ENCODE results near the gene CCSAP.
"Not testable (repeated sequence)": the region's sequence is repeated elsewhere in the genome, so short reads cannot be mapped to it uniquely, and the experiment has no call there.

The CCSAP gene

DNA sequence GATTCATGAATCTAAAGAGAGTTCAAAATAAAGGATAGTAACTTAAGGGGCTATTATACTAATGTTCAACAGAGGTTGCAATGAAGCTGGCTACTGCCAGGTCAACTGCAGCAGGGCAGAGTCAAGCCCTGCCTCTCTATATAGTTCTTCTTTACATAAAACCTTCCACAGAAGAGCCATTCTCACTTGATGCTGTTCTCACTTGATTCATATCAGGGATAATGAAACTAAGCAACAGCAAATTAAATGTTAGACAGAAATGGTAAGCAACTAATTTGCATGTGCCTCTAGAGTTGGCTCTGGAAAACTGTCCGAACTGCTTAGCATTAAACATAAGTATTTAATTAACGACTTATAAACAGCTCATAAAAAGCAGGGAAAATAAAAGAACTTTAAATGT, 17.4 kb downstream of the CCSAP start:
- no peak for DNase-seq

DNA sequence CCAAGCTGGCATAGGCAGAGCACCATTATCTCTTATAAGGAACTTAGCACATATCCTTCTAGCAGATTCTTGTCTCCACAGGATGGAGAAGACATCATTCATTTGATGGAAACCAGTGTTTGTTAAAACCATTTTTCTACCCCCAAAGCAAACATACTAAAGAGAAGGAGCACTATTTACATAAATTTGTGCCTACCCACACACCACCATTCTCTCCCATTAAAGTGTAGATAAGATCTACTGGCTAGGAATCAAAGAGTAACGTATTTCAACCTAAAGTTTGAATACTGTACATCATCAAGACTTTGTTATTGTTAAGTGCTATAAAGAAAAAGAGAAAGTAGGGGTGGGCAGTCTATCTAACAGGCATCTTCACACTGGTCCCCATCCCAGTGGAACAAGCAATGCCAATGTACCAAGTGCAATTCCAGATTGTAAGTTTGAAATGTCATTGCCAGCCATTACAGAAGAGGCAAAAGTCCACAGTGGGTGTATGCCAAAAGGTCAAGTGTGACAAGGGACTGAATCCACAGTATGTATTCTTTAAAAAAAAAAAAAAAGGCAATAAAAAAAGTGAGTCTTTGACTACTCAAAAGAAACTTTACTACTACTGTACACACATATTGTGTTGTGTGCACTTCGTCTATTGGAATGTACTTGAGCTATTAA, 18.8 kb downstream of the CCSAP start:
- no peak for DNase-seq

DNA sequence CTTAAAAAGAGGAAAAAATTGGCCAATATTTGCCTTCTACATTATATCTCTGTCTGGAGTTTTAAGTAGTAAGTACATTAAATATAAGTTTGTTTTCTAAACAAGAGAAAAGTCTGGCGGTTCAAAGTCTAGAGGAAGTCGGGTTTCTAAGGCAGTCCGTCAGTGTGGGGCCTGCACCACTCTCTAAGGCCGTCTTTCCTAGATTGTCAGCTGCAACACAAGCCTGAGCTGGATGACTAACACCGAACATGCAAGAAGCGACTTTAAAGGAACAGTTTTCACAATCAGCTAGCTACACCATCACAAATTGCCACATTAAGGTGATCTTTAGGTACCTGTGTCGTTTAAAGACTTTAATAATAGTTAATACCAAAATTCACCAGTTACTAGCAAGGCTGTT, 19.6 kb downstream of the CCSAP start:
- DNase-seq = no peak

DNA sequence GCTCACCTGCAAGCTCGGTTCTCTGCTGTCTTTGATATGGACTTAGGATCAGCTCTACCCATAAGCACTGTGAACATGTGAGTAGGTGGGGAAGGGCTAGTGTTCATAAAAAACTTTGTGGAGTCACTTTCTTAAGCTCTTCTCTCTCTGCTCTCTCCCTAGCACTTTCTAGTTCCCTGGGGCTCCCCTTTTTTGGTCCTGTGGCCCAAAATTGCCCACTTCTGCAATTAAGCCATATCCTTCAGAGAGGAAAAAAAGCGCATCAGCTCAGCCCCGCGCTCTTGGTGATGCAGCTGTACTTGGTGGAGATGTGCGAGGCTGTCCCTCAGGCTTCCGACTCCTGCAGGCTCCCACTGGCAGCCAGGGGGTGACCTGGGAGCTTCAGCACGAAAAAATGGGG, 23.4 kb downstream of the CCSAP start:
- no peak for DNase-seq

DNA sequence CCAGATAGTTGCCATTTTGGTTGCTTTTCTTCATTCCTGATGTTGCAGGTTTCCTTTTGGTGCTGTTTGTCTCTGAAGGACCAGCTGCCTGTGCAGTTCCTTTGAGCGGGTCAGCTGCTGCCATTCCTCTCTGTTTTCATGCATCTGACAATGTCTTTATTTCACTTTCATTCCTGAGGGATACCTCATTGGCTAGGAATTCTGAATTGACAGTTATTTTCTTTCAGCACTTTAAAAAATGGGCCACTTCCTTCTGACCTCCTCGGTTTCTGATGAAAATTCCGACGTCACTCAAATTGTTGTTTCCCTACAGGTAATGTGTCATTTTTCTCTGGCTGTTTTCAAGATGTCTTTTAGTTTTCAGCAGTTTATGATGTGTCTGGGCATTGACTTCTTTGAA, 24.8 kb downstream of the CCSAP start:
- DNase-seq = no peak

DNA sequence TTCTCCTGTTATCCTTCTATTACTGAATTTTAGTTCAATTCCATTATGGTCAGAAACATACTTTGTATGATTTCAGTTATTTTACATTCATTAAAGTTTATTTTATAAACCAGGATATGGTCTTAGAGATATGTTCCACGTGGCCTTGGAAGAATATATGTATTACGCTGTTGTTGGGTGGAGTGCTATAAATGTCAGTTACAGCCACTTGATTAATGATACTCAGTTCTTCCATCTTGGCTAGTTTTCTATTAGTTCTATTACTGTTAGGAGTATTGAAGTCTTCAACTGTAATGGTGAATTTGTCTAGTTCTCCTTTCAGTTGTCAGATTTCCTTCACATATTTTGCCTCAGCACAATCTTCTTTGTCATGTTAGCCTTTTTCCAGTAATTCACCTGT, 26.7 kb downstream of the CCSAP start:
- DNase-seq = no peak

DNA sequence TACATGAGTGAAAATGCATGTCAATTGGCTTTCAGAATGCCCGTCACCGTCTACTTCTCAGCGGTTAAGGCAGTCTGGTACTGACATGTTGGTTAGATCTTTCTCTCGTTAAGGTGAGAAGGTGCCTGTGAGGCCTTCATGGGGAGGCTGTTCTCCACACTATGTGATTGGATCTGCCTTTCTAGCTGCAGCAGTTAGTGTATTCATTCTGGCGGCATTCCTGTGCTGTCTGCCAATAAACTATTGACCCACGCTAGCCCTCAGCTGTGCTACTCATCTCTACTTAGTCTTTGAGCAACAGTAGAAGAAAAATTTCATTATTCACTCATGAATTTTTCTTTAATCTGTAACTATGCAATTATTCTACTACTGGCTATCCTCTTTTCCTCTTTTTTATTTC, 32.0 kb downstream of the CCSAP start:
- no peak for DNase-seq

DNA sequence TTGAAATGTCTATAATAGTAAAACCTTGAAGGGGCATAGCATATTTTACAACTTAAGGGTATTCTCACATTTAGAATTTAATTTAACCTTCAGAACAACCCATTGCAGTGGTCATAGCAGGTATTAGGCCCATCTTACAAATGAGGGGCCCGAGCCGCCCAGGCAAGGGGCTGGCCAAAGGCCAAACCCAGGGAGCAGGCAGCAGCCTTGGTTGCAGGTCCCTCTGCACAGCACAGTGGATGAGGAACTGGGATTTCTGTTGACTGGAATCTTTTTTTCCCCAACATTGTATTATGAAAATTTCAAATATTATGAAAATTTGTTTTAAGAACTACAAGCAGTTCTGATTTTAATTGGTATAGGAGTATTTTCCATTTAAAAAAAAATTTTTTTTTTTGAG, 33.2 kb downstream of the CCSAP start:
- DNase-seq = no peak

DNA sequence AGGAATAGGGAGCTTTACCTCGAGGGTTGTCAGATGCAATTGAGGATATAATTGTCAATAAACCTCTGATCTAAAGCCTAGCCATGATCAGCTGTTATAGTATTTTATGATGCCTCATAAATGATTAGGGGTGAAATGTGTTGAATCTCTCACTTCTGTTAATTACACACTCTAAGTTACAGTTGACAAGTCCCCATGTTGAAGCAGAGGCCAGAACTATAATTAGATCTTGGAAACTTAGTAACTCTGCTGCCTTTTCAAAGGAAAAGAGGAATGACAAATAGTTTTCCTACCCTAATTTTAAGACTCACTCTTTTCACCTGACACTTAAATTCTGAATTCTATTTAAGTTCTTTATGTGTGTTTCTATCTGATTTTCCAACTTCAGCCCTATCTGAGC, 33.8 kb downstream of the CCSAP start:
- no peak for DNase-seq

DNA sequence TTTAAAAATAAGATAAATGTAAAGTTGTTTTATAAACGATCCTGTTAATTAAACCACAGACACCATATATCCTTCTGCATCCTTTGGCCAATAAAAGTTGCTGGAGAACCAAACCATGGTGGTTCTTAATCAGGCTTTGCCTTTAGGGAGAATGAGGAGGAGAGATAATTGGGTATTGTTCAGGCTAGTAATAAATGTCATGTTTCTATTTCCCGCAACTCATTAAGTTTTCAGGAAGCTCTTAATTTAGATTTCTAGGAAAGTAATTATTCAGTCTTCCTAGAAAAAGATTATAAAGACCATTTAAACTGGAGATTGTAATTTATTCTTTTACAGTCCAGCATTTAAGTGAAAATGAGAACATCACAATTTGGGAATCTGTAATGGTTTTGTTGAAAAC, 37.5 kb downstream of the CCSAP start:
- no peak for DNase-seq

DNA sequence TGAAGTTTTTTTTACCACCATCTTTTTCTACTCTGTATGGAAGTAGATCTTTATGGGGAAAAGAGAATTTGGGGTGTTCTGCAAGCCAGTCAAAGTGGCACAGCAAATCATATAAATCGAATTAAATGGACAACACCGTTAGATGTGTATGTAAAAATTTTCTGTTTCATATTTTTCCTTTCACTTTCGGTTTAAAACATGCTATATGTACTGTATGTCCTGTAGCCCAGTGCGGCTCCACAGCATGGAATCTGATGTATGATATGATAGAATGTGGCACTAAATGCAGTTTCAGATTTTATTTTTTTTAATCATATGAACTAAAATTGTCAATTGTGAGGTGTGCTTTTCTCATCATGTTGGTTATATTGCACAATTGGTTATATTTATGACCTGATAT, 39.0 kb downstream of the CCSAP start:
- no peak for DNase-seq

DNA sequence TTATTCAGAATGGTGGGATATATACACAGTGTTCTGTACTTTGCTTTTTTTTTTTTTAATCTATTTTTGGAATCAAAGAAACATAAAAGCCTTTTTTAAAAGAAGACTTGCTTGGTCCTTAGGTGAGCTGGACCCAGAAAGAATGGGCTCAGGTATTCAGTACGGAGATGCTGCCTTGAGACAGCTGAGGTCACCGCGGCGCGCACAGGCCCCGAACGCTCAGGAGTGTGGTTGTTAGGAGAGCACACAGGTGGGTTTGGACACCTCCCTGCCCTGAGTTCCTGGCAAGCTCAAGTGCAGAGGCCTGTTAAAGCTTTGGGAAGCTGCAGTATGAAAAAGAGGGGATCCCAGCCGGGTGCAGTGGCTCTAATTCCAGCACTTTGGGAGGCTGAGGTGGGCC, 40.1 kb downstream of the CCSAP start:
- DNase-seq = no peak

DNA sequence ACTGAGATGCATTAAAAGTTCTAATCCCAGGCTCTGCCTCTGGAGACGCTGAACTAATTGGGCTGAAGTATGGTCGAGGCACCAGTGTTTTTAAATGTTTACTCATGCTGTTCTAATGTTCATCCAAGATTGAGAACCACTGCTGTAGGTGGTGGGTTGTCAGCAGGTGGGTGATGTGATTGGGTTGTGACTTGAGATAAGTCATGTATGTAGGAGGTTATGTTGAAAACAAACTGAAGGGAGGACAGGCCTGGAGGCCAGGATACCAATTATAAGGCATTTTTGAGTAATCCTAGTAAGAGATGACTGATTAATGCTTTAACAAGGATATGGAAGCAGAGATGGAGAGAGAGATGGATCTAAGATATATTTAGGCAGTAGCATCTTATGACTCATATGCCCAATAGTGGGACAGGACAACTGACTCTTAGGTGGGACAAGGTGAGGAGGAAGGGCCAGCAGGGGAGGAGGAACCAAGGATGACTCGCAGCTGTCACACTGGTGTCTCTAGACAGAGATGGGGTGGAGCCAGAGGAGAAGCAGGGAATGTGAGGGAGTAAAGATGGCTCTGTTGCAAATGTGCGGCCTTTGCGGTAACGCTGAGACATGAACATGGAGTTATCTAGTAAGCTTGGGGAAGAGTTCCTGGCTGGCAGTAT, 42.6 kb downstream of the CCSAP start:
- DNase-seq = no peak

DNA sequence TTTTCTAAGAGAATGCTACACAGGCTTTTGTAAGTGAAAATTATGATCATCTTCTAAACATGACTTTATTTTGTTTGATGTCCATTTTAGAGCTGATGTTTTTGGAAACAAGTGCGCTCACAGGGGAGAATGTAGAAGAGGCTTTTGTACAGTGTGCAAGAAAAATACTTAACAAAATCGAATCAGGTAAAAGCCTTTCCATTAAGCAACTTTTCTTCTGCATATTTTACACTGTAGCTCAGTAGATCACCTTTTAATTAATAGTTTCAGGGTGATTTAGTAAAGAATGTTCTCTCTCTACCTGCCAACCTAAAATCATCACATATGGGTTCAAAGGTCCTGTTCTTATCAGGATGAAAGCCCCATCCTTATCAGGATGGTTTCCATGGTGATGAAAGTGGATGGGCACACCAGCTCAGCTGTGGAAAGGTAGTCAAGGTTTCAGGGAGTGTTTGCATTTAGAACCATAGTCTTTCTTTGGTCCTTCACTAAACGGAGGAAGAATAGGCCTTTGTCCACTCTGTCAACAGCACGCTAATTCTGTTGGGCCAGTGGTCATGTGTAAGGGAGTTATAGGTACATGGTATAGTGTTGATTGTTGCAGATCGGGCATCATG, 43.9 kb downstream of the CCSAP start:
- DNase-seq = no peak

DNA sequence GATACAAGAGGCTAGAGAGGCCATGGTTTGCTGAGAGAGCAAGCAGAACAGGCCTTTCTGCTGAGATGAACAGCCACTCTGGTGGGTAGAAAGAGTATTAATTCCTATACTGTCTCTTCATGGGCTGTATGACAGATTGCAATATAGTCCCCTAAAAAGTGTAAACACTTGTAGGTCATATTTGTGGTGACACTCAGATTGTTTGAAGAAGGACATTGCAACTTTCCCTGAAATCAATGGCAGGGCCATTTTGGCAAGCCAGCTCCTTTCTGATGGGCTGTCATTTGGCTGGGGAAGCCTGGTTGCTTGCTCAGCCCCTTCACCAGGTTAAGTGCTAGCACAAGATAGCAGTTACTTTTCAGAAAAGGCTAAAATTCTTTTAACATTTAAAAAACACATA, 44.4 kb downstream of the CCSAP start:
- no peak for DNase-seq

DNA sequence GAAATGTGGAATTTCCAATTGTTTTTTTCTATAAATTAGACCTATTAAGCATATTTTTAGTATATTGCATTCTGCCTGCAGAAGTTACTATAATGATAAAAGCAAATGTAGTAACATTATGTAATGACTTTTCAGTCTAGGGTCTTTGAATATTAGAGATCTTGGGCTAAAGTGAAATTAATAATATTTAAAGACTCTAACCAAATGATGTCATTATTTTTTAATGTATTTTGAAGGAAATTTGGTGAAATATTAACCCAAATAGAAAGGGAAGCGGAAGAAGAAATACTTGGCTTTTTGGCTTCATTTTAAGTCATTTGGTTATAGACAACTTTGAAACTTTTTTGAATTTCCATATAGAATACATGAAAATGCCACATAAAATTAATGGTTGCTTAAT, 45.1 kb downstream of the CCSAP start:
- DNase-seq = no peak

DNA sequence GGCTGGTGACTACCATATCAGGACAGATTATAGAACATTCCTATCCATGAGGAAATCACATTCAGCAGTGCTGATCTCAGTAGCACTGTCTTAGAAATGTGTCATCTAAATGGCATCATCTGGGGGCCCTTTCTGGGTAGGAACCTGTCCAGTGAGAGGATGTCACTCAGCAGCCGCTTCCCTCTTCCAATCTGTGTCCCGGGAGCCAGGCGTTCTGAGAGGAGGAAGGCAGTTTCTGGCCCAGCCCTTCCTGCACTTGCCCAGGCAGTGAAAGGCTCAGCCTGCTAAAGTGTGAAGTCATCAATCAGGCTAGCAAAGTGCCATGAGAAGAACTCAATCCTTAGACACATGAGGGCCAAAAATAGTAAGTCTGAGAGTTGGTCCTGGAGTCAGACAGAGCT, 46.3 kb downstream of the CCSAP start:
- no peak for DNase-seq

DNA sequence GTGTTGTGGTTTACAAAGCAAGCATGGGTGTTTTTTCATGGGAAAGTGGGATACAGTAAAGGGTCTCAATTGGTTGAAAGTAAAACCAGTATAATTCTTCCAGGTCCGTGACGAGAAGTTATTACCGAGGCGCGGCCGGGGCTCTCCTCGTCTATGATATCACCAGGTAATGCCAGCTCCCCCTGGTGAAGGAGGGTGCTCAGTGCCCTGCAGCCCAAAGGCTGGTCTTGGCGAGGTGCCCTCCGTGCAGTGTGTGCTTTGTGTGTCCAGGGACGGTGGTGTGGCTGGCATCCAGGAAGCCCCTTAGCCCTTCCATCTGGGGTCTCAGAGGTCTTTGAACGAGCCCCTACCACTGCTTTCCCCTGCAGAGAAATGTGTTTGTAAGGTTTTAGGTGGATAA, 47.1 kb downstream of the CCSAP start:
- no peak for DNase-seq

DNA sequence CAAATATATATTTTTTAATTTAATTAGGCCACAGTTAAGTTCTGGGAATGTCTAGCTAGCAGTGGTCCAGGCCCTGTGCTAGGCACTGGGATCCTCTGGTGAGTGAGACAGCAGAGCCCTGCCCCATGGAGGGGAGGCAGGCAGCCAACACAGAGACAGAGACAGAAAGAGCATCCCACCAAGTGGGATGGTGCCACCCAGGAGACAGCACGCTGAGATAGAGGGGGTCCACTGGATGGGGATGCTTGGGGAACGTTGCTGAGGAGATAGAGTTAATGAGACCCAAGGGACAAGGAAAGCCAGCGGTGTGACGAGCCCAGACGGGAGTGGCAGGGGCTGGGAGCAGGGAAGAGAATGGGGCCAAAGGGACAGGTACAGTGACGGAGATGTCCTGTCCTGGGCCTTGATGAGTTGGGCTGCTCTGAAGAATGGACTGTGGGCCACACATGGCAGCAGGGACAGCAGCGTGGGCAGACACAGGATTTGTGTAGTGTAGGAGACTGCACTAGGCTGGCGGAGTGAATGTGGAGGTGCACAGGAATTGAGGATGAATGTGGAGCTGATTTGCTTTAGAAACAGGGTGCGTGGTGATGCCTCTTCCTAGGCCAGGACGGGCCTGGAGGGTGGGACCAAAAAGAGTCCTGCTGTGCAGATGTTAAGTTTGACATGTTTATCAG, 49.2 kb downstream of the CCSAP start:
- no peak for DNase-seq

DNA sequence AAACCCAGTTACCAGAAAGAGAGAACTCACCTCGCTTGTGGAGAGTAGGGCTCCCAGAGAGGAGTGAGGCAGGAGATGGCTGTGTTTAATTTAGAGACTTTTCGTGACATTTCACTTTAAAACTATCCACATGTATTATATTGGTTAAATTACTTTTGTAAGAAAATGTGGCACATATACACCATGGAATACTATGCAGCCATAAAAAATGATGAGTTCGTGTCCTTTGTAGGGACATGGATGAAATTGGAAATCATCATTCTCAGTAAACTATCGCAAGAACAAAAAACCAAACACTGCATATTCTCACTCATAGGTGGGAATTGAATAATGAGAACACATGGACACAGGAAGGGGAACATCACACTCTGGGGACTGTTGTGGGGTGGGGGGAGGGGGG, 51.2 kb downstream of the CCSAP start:
- DNase-seq = not testable (repeated sequence)

DNA sequence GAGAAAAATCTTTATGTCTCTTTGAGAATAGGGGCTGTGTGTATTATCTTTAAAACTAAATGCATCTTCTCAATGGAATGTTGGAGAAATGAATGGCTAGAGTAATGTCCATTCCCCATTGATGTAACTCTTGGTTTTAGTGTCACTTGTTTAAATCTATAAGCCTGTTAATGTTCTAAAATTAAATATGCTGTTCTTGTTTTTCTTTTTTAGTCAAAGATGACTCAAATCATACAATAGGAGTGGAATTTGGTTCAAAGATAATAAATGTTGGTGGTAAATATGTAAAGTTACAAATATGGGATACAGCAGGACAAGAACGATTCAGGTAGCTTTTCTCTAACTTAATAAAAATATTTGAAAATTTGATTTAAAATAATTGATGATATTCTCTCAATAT, 54.3 kb downstream of the CCSAP start:
- no peak for DNase-seq

DNA sequence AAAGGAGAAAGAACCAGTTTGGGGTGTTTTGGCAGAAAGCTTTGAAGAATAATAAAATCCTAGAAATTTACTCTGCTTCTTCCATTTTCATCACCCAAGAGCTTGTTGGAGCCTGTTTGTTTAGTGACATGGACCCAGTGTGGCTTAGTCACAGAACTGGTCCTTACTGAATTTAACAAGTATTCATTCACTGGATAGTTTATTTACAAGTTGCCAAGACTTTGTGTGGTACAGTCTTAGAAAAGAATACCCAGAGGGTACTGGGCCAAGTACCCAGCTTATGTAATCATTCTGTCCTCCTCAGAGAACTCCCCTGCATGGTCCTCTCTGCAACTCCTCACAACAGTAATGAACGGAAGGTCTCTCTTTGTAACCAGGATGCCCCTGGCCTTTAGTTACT, 55.6 kb downstream of the CCSAP start:
- no peak for DNase-seq

DNA sequence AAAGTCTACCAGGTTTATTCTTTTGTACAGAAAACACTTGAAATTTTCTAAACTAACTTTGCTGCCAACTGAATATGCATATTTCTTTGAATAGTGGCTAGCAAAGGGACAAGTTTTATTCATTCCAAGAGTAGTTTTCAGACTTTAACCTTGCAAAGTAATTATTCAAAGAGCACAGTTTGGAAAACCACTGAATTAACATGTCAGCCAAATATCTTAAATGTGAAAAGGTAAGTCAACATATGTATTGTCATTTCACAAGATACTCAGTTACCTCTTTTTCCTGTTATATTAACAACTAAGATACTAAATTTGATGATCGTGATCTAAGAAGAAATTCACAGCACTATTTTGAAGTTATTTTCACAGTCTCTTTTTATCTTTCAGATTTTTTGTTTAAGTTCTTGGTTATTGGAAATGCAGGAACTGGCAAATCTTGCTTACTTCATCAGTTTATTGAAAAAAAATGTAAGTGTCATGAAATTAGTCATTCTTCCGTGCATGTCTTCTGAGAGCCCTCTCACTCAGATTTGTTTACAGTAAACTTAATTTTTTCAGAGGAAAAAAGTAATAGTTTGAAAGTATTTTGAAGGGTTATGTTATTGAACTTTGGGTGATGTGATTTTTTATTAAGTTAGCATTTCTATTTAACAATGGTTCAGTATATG, 56.6 kb downstream of the CCSAP start:
- DNase-seq = no peak

DNA sequence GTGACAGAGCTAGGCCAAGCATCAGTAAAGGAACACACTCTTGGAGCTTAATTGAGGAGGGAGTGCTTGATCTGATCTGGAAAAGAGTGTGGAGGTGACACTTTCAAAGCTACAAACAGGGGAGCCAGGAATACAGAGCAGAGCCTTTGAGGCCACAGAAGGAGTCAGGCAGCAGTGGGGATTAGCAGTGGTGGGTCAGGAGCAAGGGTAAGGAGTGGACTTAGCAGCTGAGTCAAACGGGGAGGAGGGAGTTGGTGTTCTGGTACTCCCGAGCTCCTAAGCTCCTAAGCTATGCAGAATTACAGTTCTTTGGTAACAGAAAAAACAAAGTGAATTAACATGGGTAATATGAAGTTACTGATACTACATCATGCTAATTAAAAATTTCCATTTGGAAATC, 57.4 kb downstream of the CCSAP start:
- no peak for DNase-seq
